ENCODE measurements around the gene KIR3DL1. TPM values are rescaled to one million over a fixed set of nuclear protein-coding genes. Genes with fewer than 3 reads are reported as not detected.

The KIR3DL1 gene
- 0.22 TPM for total RNA-seq

DNA sequence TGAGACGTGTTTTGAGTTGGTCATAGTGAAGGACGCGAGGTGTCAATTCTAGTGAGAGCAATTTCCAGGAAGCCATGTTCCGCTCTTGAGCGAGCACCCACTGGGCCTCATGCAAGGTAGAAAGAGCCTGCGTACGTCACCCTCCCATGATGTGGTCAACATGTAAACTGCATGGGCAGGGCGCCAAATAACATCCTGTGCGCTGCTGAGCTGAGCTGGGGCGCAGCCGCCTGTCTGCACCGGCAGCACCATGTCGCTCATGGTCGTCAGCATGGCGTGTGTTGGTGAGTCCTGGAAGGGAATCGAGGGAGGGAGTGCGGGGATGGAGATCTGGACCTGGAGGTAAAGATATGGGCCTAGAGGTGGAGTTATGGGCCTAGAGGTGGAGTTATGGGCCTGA is at the start of gene KIR3DL1:
Gene KIR3DL1, plus strand, starts transcription at position 218 of the 400 bp plus-strand sequence.

DNA sequence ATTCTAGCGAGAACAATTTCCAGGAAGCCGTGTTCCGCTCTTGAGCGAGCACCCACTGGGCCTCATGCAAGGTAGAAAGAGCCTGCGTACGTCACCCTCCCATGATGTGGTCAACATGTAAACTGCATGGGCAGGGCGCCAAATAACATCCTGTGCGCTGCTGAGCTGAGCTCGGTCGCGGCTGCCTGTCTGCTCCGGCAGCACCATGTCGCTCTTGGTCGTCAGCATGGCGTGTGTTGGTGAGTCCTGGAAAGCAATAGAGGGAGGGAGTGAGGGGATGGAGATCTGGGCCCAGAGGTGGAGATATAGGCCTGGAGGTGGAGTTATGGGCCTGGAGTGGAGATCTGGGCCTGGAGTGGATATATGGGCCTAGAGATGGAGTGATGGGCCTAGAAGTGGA is 46.6 kb upstream of the KIR3DL1 start, which contains the start of gene KIR2DL1:
Gene KIR2DL1, plus strand, starts transcription at position 148 of the 400 bp plus-strand sequence. Its CDS starts 58 bp downstream, at position 206.

DNA sequence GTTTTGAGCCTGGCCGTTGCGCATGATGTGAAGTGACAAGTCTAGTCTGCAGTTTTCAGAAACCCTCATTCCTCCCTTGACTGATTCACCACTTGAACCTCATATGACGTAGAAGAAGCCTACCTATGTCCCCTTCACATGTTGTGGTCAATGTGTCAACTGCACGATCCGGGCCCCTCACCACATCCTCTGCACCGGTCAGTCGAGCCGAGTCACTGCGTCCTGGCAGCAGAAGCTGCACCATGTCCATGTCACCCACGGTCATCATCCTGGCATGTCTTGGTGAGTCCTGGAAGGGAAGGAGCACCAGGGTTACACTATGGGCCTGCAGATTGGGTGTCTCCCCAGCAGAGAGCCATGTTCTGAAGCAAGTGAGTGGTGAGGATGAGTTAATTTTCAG is 12.9 kb upstream of the KIR3DL1 start, which contains the start of gene KIR2DL4:
Gene KIR2DL4, plus strand, starts transcription at position 201 of the 400 bp plus-strand sequence. Its CDS starts 42 bp downstream, at position 243.

DNA sequence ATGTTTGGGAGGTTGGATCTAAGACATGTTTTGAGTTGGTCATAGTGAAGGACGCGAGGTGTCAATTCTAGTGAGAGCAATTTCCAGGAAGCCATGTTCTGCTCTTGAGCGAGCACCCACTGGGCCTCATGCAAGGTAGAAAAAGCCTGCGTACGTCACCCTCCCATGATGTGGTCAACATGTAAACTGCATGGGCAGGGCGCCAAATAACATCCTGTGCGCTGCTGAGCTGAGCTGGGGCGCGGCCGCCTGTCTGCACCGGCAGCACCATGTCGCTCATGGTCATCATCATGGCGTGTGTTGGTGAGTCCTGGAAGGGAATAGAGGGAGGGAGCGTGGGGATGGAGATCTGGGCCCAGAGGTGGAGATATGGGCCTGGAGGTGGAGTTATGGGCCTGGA is 16.2 kb downstream of the KIR3DL1 start, which contains the start of gene KIR2DS4:
Gene KIR2DS4, plus strand, starts transcription at position 181 of the 400 bp plus-strand sequence.

DNA sequence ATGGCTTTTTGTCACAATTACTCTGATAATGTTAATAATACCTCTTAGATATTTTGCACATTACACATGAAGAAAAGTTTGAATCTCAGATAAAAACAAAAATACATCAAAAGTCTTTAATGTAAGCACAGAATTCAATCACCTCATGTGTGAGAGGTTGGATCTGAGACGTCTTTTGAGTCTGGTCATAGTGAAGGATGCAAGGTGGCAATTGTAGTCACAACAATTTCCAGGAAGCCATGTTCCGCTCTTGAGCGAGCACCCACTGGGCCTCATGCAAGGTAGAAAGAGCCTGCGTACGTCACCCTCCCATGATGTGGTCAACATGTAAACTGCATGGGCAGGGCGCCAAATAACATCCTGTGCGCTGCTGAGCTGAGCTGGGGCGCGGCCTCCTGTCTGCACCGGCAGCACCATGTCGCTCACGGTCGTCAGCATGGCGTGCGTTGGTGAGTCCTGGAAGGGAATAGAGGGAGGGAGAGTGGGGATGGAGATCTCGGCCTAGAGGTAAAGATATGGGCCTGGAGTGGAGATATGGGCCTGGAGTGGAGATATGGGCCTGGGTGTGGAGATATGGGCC is 33.9 kb downstream of the KIR3DL1 start, which contains the start of gene KIR3DL2:
Gene KIR3DL2, plus strand, starts transcription at position 383 of the 580 bp plus-strand sequence. Its CDS starts 33 bp downstream, at position 416.

DNA sequence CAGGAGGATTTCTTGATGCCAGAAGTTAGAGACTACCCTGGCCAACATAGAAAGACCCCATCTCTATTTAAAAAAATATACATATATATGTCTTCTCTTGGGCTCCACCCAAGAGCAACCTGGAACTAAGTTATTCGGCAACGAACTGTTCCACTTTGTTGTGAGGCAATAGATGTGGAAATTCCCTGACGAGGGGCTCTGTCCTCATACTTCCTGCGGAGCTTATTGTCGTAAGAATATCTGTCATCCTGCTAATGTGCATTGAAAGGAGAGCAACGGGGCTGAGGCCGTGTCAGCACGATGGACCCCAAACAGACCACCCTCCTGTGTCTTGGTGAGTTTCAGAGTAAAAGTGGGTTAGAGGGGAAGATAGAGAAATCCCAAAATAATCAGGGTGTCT is 57.7 kb downstream of the KIR3DL1 start, which contains the start of gene FCAR:
Gene FCAR, plus strand, starts transcription at position 246 of the 400 bp plus-strand sequence. Its CDS starts 55 bp downstream, at position 301.

Other genes starting within 250 kb of the KIR3DL1 start
- gene LILRA2, start 242.7 kb upstream of the KIR3DL1 start, total RNA-seq = not detected
- 0.22 TPM for gene LILRA1, start 222.8 kb upstream of the KIR3DL1 start, total RNA-seq
- gene LILRB1, start 186.0 kb upstream of the KIR3DL1 start, total RNA-seq = 0.71 TPM
- 0.71 TPM for gene LILRB4, start 153.5 kb upstream of the KIR3DL1 start, total RNA-seq
- not detected for gene KIR3DL3, start 92.0 kb upstream of the KIR3DL1 start, total RNA-seq
- not detected for gene KIR2DL3, start 78.0 kb upstream of the KIR3DL1 start, total RNA-seq
- gene KIR2DL1, start 46.7 kb upstream of the KIR3DL1 start, total RNA-seq = not detected
- gene KIR2DL4, start 12.9 kb upstream of the KIR3DL1 start, total RNA-seq = not detected
- not detected for gene KIR2DS4, start 16.2 kb downstream of the KIR3DL1 start, total RNA-seq
- gene KIR3DL2, start 34.0 kb downstream of the KIR3DL1 start, total RNA-seq = not detected
- 5.2 TPM for gene FCAR, start 57.8 kb downstream of the KIR3DL1 start, total RNA-seq
- gene NCR1, start 89.7 kb downstream of the KIR3DL1 start, total RNA-seq = not detected
- gene NLRP7, start 131.1 kb downstream of the KIR3DL1 start, total RNA-seq = not detected
- gene NLRP2, start 149.9 kb downstream of the KIR3DL1 start, total RNA-seq = 11.2 TPM
- gene GP6, start 221.8 kb downstream of the KIR3DL1 start, total RNA-seq = 0.49 TPM
- gene RDH13, start 246.7 kb downstream of the KIR3DL1 start, total RNA-seq = 24.2 TPM

Measured in camera-type eye (tissue), 1 donor.